ENCODE measurements around the gene SF3A1.

SF3A1 gene

DNA sequence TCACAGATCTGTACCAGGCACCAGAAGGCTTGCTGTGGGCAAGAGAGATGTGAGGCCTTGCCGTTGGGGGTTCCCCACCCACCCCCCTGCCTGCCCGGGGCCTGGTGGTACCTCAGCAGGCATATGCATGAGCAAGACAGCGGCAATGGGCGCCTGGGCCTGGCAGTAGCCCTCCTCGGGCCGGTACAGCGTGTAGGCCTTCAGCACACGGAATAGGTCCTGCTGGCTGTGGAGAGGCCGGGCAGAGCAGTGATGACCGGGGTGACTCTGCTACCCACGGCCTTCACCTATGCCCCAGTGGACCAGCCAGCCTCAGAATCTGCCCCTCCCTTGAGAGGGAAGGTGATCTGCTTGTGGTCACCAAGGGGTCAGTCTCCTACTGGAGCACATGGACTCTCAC, 61.9 kb downstream of the SF3A1 start:
- H3K4me1 ChIP-seq (ENCODE audit: low read depth, poor library complexity, severe bottlenecking) = peaks cover 28% of the 10 kb centered on the region
- no peaks in the 10 kb centered on the region for H3K79me2 ChIP-seq (ENCODE audit: insufficient read depth, low read depth)
- H3K27ac ChIP-seq = no peak overlapping the region
- no peaks in the 10 kb centered on the region for H3K36me3 ChIP-seq (ENCODE audit: insufficient read depth)
- H2AFZ ChIP-seq (ENCODE audit: low read depth) = no peak overlapping the region
- TF ChIP-seq, protein P1, sequence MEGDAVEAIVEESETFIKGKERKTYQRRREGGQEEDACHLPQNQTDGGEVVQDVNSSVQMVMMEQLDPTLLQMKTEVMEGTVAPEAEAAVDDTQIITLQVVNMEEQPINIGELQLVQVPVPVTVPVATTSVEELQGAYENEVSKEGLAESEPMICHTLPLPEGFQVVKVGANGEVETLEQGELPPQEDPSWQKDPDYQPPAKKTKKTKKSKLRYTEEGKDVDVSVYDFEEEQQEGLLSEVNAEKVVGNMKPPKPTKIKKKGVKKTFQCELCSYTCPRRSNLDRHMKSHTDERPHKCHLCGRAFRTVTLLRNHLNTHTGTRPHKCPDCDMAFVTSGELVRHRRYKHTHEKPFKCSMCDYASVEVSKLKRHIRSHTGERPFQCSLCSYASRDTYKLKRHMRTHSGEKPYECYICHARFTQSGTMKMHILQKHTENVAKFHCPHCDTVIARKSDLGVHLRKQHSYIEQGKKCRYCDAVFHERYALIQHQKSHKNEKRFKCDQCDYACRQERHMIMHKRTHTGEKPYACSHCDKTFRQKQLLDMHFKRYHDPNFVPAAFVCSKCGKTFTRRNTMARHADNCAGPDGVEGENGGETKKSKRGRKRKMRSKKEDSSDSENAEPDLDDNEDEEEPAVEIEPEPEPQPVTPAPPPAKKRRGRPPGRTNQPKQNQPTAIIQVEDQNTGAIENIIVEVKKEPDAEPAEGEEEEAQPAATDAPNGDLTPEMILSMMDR (conservative IDR thresholded peaks at IDR 0.05; ENCODE audit: low read depth, low read length) = no peak
- H3K4me2 ChIP-seq = no peak overlapping the region
- H4K20me1 ChIP-seq (ENCODE audit: insufficient read depth) = no peaks in the 10 kb centered on the region
- H3K9ac ChIP-seq = no peak overlapping the region
- no peaks in the 10 kb centered on the region for H3K27me3 ChIP-seq (ENCODE audit: insufficient read depth, low read depth)
- no peak overlapping the region for H3K4me3 ChIP-seq (IDR thresholded peaks at IDR 0.05; ENCODE audit: insufficient read depth, low read depth, low read length)

DNA sequence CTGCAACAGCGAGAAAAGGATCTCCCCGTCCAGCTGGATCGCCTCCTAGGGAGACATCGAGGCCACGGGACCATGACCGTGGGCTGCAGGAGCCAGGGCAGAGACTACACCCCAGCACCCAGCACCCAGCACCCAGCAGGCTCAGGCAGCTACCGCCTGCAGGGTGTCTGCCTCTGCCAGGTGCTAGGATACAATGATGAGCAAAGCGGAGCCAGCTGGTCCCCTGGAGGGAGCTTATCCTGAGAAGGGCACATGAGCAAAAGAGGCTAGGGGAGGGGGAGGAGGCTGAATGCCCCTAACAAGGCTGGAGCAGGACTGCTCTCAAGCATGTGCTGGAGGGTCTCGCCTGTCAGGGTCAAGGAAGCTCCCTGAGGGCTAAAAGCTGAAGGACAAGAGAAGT, 62.6 kb downstream of the SF3A1 start:
- H3K36me3 ChIP-seq (ENCODE audit: insufficient read depth) = no peaks in the 10 kb centered on the region

DNA sequence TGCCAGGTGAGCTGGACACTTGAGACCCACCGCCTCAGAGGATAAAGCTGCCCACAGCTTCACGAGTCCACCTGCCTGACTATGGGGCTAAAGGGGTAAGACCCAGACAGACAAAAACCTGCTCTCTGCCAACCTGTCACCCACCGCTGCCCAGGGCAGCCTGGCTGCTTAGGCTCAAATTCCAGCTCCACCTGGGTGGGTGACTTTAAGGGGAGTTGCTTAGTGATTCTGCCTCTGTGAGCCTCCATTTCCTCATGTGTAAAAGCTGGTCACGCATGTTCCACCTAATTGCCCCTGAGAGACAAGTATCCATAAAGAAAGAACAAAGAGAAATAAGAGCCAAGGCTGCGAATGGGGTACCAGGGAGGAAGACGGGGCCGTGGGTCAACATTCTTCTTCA, 63.7 kb downstream of the SF3A1 start:
- H3K9ac ChIP-seq = no peak overlapping the region
- no peaks in the 10 kb centered on the region for H3K79me2 ChIP-seq (ENCODE audit: insufficient read depth, low read depth)
- H3K4me3 ChIP-seq (IDR thresholded peaks at IDR 0.05; ENCODE audit: insufficient read depth, low read depth, low read length) = no peak overlapping the region
- H3K36me3 ChIP-seq (ENCODE audit: insufficient read depth) = no peaks in the 10 kb centered on the region
- H3K27ac ChIP-seq = no peak overlapping the region
- H4K20me1 ChIP-seq (ENCODE audit: insufficient read depth) = no peaks in the 10 kb centered on the region
- TF ChIP-seq, protein P1 (conservative IDR thresholded peaks at IDR 0.05; ENCODE audit: low read depth, low read length) = no peak
- no peak overlapping the region for H3K4me2 ChIP-seq
- peaks cover 37% of the 10 kb centered on the region for H3K4me1 ChIP-seq (ENCODE audit: low read depth, poor library complexity, severe bottlenecking)
- H3K27me3 ChIP-seq (ENCODE audit: insufficient read depth, low read depth) = no peaks in the 10 kb centered on the region
- H2AFZ ChIP-seq (ENCODE audit: low read depth) = no peak overlapping the region

More for the DNA sequence above, 62.6 kb downstream of the SF3A1 start:
- Histone ChIP-seq H3K79me2 (ENCODE audit: insufficient read depth, low read depth) (no peaks in the 10 kb centered on the region), H3K4me2 (no peak overlapping the region), H3K9ac (no peak overlapping the region), H3K27me3 (ENCODE audit: insufficient read depth, low read depth) (no peaks in the 10 kb centered on the region), H2AFZ (ENCODE audit: low read depth) (no peak overlapping the region), H3K4me3 (IDR thresholded peaks at IDR 0.05; ENCODE audit: insufficient read depth, low read depth, low read length) (no peak overlapping the region), H3K27ac (no peak overlapping the region), H4K20me1 (ENCODE audit: insufficient read depth) (no peaks in the 10 kb centered on the region), H3K4me1 (ENCODE audit: low read depth, poor library complexity, severe bottlenecking) (peaks cover 31% of the 10 kb centered on the region)
- TF ChIP-seq, protein P1 (conservative IDR thresholded peaks at IDR 0.05; ENCODE audit: low read depth, low read length) = no peak

DNA sequence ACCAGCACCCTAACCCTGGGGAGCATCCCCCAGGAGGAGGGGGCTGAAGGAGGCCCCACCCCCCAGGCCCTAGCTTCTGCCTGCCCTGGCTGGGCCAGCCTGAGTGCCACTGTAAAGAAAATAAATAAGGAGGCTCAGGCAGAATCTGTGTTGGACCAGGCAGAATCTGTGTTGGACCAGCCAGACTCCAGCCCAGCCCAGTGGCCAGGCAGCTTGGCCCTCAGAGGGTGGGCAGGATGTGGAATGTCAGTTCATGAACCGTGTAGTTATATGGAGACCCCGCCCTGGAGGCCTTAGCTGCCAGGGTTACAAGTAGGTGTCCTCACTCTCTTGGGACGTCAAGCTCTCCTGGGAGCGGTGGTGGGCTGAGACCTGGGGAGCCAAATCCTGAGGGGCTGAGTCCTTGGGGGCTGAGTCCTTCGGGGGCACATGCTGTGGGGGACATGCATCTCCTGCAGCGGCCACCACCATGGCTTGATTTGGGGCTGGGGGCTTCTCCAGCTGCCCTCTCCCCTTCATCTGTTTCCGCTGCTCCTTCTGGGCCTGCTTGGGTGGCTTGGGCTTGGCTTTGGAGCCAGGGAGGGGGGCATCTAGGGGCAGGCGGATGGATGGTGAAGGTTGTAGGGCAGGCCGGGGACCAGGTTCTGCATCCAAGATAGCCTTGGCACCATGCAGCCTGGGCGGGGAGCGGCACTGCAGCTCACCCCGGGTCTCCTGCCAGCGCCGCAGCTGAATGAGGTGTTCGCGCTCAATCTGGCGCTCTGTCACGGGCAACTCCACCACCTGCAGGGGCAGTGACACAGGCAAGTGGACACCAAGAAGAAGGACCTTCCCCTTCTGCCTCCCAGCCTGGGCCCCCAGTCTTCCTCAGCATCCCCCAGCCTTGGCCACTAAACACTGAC, 64.4 kb downstream of the SF3A1 start:
- H3K27me3 ChIP-seq (ENCODE audit: insufficient read depth, low read depth) = no peaks in the 10 kb centered on the region
- no peak overlapping the region for H3K9ac ChIP-seq
- no peaks in the 10 kb centered on the region for H4K20me1 ChIP-seq (ENCODE audit: insufficient read depth)
- H3K79me2 ChIP-seq (ENCODE audit: insufficient read depth, low read depth) = no peaks in the 10 kb centered on the region
- H3K4me3 ChIP-seq (IDR thresholded peaks at IDR 0.05; ENCODE audit: insufficient read depth, low read depth, low read length) = no peak overlapping the region
- H3K4me2 ChIP-seq = no peak overlapping the region
- H3K36me3 ChIP-seq (ENCODE audit: insufficient read depth) = no peaks in the 10 kb centered on the region
- H3K4me1 ChIP-seq (ENCODE audit: low read depth, poor library complexity, severe bottlenecking) = peaks cover 42% of the 10 kb centered on the region
- TF ChIP-seq, protein P1 (conservative IDR thresholded peaks at IDR 0.05; ENCODE audit: low read depth, low read length) = no peak
- no peak overlapping the region for H3K27ac ChIP-seq
- no peak overlapping the region for H2AFZ ChIP-seq (ENCODE audit: low read depth)

All from KMS-11 (cell line).